ENCODE results near the gene HPDL.
A peak's percentile ranks its signal among the peaks of the same experiment; 100 is the strongest.

Gene HPDL

GRCh38 chr1:45322486-45323040 lies 4.1 kb upstream of the HPDL start:
- no peak for DNase-seq (ENCODE audit: low read depth)

DNA sequence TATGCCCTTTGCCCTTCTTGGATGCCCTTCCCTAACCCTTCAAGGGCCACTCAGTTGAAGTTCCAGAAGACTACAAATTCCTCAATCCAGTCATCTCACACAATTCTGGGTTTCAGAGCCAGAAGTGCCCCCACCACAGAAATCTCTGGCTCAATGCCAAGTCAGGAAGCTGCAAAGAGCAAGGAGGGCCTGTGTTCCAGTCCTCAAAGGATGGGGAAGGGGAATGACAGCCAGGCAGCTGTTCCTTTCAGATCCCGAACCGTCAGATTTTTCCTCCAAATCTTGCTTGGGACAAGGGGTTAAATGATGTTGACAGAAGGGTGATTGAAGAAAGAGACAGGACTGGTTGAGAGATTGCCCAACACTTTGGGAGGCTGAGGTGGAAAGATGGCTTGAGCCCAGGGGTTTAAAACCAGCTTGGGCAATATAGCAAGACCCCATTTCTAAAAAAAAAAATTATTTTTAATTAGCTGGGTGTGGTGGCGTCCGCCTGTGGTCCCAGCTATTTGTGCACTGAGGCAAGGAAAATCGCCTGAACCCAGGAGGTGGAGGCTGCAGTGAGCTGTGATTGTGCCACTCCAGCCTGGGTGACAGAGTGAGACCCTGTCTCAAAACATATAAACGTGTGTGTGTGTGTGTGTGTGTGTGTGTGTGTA lies 716 bp upstream of the HPDL start:
- DNase-seq (ENCODE audit: low read depth) = no peak

DNA sequence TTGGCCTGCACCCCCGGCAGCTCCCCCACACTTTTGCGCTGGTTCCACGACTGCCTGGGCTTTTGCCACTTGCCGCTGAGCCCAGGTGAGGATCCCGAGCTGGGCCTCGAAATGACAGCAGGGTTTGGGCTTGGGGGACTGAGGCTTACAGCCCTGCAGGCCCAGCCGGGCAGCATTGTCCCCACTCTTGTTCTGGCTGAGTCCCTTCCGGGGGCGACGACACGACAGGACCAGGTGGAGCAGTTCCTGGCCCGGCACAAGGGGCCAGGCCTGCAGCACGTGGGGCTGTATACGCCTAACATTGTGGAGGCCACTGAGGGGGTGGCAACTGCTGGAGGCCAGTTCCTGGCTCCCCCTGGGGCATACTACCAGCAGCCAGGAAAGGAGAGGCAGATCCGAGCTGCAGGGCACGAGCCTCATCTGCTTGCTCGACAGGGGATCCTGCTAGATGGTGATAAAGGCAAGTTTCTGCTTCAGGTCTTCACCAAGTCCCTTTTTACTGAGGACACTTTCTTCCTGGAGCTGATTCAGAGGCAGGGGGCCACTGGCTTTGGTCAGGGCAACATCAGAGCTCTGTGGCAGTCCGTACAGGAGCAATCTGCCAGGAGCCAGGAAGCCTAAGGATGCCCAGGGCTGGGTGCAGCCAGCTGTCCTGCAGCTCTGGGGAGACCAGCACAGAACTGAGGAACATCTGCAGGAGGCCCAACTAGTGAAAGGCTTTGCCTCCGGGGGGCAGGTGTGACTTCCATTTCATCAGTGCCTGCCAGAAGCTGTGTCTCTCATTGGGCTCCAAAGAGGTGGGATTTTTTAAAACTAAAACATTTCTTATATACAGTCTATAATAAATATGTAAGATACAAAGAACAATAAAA lies 1.2 kb downstream of the HPDL start:
- DNase-seq (ENCODE audit: low read depth) = no peak

- DNase-seq (ENCODE audit: low read depth) = no peak
Measured at GRCh38 chr1:45328680-45329079, 2.0 kb downstream of the HPDL start.

GRCh38 chr1:45329445-45329844 lies 2.8 kb downstream of the HPDL start:
- no peak for DNase-seq (ENCODE audit: low read depth)

GRCh38 chr1:45331436-45332345 lies 5.0 kb downstream of the HPDL start:
- DNase-seq (ENCODE audit: low read depth) = no peak

GRCh38 chr1:45332346-45332720 lies 5.6 kb downstream of the HPDL start:
- no peak for DNase-seq (ENCODE audit: low read depth)

GRCh38 chr1:45334308-45335245 lies 7.9 kb downstream of the HPDL start:
- no peak for DNase-seq (ENCODE audit: low read depth)

- no peak for DNase-seq (ENCODE audit: low read depth)
Measured at GRCh38 chr1:45335855-45336324, 9.2 kb downstream of the HPDL start.

DNA sequence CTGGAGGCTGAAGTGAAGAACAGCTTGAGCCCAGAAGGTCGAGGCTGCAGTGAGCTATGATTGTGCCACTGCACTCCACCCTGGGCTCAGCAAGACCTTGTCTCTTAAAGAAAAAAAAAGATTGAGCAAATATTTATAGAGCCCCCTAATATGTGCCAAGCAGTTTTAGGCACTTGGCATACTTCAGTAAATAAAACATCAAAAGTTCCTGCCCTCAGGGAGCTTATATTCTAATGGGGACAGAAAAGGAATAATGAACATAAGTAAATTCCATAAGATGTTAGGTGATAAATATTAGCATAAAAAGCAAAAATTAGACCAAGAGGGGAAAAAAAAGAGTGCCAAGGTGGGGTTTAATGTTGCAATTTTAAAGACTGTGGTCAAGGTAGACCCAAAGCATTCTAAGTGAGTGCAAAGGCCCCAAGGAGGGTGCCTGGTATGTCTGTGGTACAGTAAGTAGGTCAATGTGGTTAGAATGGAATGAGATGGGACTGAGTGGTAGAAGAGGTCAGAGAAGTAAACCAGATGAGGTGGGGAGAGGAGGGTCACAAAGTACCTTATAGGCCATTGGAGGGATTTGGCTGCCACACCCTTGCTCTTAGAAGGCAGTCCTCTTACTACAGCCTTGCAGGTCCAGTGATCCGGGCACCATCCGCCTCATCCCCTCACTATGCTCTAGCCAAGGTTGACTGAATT lies 11.1 kb downstream of the HPDL start:
- no peak for DNase-seq (ENCODE audit: low read depth)

- DNase-seq (ENCODE audit: low read depth) = peak; percentile 95
Measured at GRCh38 chr1:45339789-45340558, 13.3 kb downstream of the HPDL start, which contains the start of the genes MUTYH and TOE1. Gene MUTYH, minus strand, starts transcription at chr1:45340440. Its CDS starts 5,935 bp downstream, at chr1:45334505. Gene TOE1, plus strand, starts transcription at chr1:45340170. Its CDS starts 83 bp downstream, at chr1:45340253.

GRCh38 chr1:45340816-45341466 lies 14.2 kb downstream of the HPDL start:
- DNase-seq (ENCODE audit: low read depth) = no peak

DNA sequence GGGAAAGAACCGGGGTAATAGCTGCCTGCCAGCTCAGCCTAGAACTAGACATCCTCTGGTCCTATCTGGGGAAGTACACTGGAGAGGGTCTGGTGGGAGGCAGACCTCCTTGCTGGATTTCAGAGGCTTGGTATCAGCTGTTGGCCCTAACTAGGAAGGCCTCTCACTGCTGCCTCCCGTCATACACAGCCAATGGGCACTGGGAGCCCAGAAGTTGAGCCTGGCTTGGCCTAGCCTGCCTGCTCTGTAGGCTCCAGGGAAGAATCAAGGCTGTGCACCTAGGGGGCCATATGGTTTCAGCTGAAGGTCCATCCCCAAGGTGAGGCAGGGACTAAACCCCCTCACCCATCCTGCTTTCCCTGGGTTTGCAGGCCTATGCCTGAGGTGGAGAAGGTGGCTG lies 17.8 kb downstream of the HPDL start:
- no peak for DNase-seq (ENCODE audit: low read depth)

DNA sequence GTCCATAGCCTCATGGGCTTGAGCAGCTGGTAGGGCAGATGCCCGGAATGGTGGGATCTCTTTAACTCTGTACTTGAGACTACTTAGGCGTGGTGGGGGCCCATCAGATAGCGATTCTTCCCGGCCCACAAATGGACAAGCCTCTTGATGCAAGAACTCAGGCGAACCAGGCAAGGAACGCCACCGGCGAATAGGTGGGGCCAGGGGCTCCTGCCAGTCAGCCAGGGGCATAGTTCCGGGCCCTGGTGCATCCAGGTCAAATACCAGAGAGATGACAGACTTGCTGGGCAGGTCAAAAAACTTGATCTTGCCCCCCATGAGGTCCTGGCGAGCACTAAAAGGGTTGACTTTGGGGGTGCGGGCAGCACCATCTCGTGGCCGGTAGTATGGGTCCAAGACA lies 18.3 kb downstream of the HPDL start:
- no peak for DNase-seq (ENCODE audit: low read depth)

DNA sequence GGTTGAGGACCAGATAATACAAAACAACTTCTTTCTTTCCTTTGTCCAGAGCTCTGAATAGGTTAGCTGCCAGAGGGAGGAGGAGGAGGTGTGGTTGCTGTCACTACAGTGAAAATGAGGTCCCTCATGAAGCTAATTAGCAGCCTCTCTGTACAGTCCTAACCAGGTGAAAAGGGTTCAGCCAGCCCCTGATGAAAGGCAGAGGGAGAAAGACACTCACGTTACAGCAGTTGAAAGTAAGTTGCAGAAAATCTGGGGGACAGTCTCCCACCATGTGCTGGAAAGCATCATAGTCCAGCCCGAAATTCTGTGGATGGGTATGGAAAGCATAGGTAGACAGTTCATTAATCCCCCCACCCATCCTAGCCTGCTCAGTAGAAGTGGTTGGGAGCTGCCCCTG lies 19.8 kb downstream of the HPDL start:
- DNase-seq (ENCODE audit: low read depth) = no peak

DNA sequence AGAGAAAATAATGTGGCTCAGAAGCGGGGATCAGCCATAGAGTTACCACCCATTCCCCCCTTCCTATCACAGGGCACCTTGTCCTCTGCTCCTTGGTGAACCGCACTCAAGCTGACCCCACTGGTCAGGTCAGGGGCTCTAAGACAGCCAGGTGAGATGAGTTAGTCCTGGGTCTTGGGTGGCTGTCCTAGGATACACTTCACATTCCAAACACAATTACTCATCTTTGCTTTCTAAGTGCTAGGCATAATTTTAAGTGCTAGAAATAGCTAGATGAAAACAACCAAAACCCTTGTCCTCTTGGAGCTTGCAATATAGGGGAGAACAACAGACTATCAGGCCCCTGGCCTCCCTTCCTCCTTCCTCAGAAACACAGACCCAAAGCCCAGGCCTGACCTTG lies 21.3 kb downstream of the HPDL start:
- no peak for DNase-seq (ENCODE audit: low read depth)

GRCh38 chr1:45348609-45348965 lies 21.9 kb downstream of the HPDL start:
- DNase-seq (ENCODE audit: low read depth) = no peak

GRCh38 chr1:45348966-45349677 lies 22.4 kb downstream of the HPDL start:
- no peak for DNase-seq (ENCODE audit: low read depth)
